ENCODE data around the gene RAD51B.
A peak's percentile ranks its signal among the peaks of the same experiment; 100 is the strongest.
"Not testable (repeated sequence)": the region's sequence is repeated elsewhere in the genome, so short reads cannot be mapped to it uniquely, and the experiment has no call there.

The RAD51B gene

DNA sequence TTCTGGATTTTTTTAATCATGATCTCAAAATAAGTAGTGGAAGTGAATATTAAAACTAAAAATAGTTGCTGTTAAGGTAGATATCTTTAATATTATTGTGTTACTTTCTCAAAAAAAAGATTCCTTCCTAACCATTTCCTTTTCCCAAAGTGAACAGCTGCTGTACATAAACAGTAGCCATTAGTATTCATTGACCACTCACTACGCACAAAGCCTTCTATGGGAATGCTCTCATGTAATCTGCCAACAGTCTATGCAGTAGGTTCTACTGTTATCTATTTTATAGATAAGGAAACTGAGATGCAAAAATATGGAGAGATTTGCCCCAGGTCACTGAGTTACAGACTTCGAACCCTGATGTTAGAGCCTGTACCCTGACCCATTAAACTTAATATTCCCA is 941.2 kb downstream of the RAD51B start:
- no peak for DNase-seq
- Histone ChIP-seq H3K27me3 (no peaks in the 10 kb centered on the region), H3K36me3 (no peaks in the 10 kb centered on the region), H3K9me3 (no peaks in the 10 kb centered on the region), H3K4me3 (ENCODE audit: low read depth, low read length) (no peak overlapping the region), H3K4me1 (peaks cover 16% of the 10 kb centered on the region)
- TF ChIP-seq, protein P1, sequence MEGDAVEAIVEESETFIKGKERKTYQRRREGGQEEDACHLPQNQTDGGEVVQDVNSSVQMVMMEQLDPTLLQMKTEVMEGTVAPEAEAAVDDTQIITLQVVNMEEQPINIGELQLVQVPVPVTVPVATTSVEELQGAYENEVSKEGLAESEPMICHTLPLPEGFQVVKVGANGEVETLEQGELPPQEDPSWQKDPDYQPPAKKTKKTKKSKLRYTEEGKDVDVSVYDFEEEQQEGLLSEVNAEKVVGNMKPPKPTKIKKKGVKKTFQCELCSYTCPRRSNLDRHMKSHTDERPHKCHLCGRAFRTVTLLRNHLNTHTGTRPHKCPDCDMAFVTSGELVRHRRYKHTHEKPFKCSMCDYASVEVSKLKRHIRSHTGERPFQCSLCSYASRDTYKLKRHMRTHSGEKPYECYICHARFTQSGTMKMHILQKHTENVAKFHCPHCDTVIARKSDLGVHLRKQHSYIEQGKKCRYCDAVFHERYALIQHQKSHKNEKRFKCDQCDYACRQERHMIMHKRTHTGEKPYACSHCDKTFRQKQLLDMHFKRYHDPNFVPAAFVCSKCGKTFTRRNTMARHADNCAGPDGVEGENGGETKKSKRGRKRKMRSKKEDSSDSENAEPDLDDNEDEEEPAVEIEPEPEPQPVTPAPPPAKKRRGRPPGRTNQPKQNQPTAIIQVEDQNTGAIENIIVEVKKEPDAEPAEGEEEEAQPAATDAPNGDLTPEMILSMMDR (IDR thresholded peaks at IDR 0.05; ENCODE audit: low read depth, low read length), result no peak

DNA sequence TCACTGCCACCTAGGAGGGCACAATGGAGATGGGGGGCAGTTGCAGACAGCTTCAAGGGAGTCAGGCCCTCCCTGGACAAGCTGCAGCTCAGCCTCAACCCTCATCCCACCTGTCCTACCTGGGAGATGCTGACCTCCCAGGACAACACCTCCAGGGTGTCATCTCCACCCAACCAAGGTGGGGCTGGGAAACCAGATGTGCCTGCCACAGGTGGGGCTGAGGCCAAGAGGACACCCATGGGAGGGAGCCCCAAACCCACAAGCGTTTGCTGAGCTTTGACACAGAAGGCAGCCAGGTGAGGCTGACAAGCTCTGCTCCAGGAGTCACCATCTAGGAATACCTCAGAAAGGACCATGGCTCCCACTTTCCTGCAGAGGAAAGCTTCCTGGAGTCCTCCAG is 941.8 kb downstream of the RAD51B start:
- peaks cover 16% of the 10 kb centered on the region for H3K4me1 ChIP-seq
- no peaks in the 10 kb centered on the region for H3K36me3 ChIP-seq
- TF ChIP-seq, protein P1 (IDR thresholded peaks at IDR 0.05; ENCODE audit: low read depth, low read length), result no peak
- no peaks in the 10 kb centered on the region for H3K9me3 ChIP-seq
- no peaks in the 10 kb centered on the region for H3K27me3 ChIP-seq
- no peak for DNase-seq
- H3K4me3 ChIP-seq (ENCODE audit: low read depth, low read length), result no peak overlapping the region

DNA sequence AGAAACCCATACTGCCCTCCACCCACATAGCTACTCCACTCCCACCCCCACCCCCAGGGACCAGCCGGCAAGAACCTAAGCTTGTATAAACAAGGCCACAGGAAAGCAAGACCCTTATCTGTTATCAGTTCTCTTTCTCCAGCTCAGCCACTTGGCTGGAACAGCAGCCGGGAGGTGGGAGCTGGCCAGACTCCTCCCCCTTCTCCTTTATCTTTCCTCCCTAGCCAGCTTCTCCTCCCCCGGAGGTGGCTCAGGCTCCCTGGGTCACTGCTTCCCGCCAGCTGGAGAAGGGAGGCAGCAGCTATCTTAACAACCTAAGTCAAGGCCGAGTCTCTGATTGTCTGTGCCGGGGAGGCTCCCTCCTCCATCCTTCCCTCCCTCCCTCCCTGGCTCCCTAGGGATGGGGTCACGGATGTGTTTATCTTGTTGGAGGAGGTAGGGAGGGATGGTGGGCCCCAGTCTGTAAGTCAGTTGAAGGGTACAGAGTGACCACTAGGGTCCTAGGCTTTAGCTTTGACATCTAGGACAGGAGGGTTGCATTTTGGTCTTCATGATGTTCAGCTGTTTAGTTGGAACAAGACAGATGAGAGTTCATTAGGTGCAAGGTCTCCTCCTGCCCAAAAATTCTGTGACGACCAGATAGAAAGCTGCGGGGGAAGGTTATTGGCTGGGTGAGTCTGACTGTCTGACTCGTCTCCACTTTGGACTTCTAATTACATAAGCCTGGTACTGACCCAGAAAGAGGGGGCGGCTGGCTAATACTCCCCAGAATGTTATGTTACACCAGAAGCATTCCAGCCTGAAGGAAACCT is 943.6 kb downstream of the RAD51B start:
- Histone ChIP-seq H3K36me3 (no peaks in the 10 kb centered on the region), H3K4me3 (ENCODE audit: low read depth, low read length) (peak overlapping the region; percentile 7; the same call in 1 of the 2 replicates), H3K4me1 (peaks cover 16% of the 10 kb centered on the region), H3K9me3 (no peaks in the 10 kb centered on the region), H3K27me3 (no peaks in the 10 kb centered on the region)
- TF ChIP-seq, protein P1 (IDR thresholded peaks at IDR 0.05; ENCODE audit: low read depth, low read length), result peak; percentile 28
- DNase-seq, result peak; percentile 87

DNA sequence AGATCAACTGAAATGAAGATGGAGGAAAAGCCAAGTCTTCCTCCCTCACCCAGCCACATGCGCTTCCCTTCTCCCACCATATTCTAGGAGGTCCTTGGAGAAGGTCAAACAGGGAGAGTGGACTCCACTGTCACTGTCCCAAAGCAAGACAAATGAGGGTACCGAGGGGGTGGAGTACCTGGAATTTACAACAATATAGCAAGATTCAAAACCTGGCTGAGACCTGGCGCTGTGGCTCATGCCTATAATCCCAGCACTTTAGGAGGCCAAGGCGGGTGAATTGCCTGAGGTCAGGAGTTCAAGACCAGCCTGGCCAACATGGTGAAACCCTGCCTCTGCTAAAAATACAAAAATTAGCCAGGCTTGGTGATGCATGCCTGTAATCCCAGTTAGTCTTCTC is 944.3 kb downstream of the RAD51B start:
- H3K27me3 ChIP-seq; DNase-seq; H3K36me3 ChIP-seq; H3K4me3 ChIP-seq (ENCODE audit: low read depth, low read length); H3K9me3 ChIP-seq: not testable (repeated sequence)
- peaks cover 16% of the 10 kb centered on the region for H3K4me1 ChIP-seq

DNA sequence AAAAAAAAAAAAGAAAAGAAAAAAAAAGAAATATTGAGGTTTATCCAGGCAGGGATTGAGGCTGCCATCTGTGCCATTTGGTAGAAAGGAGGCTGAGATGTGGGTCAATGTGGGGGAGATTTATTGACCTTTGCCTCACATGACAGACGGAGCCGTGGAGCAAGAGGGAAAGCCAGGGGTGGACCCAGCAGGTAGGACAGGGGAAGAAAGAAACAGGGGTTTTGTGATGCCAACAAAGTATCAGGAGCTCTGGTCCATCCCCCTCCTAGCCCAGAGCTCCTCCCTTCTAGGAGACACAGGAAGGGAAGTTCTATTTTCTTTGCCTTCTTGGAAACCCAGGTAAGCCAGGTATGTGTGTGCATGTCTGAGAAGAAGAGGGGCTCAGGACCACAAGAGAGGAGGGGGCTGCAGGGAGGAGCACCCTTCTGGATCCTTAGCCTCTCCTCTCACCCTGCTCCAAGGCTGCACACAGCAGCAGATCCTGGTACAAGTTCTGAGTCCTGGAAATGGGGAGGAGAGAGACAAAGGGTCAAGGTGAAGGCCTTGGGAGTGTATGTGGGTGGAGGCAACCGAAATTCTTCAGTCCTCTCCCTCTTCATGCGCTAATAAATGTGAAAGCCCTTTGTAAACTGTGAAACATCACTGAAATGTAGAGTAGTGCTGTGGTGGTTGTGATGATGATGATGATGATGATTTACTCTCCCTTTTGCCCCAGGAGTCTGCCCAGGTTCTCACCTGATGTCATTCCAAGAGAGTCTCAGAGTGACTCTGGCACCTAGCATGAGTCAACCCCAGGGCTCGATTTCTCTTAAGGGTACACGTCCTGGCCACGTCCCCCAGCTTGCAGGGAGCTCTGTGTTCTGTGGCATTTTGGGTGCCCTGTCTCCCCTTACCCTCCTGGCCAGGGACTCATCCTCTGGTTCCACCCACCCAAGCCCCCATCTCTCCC is 947.0 kb downstream of the RAD51B start:
- Histone ChIP-seq H3K27me3 (no peaks in the 10 kb centered on the region), H3K4me1 (peaks cover 16% of the 10 kb centered on the region), H3K4me3 (ENCODE audit: low read depth, low read length) (no peak overlapping the region), H3K36me3 (no peaks in the 10 kb centered on the region), H3K9me3 (no peaks in the 10 kb centered on the region)
- DNase-seq, result no peak
- TF ChIP-seq, protein P1 (IDR thresholded peaks at IDR 0.05; ENCODE audit: low read depth, low read length), result no peak

DNA sequence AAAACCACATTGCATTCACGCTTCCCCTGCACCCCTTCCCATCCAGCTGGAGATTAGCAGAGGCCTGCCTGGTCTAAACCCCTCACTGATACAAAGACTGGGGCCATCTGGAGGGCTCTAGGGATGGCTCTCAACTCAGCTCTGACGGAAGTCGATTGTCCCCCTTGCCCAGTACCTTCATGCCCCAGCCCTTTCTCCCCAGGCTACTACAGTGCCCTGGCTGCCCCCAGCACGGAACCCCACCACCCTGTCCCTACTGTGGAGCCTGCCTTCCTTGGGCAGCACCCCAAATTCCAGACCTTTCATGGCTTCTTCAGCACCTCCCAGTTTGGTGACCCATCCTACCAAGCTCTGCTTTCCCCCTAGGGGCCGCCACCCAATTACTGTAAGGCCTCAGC is 947.7 kb downstream of the RAD51B start:
- Histone ChIP-seq H3K9me3 (no peaks in the 10 kb centered on the region), H3K27me3 (no peaks in the 10 kb centered on the region), H3K36me3 (no peaks in the 10 kb centered on the region), H3K4me1 (peaks cover 13% of the 10 kb centered on the region), H3K4me3 (ENCODE audit: low read depth, low read length) (no peak overlapping the region)
- DNase-seq, result no peak
- TF ChIP-seq, protein P1 (IDR thresholded peaks at IDR 0.05; ENCODE audit: low read depth, low read length), result no peak

All from BE2C (cell line).